SK-N-SH (cell line): ENCODE data around the gene VPS50. TPM values are rescaled to one million over a fixed set of nuclear protein-coding genes. Genes with fewer than 3 reads are reported as not detected.

ENCODE experiments used
- polyA plus RNA-seq, 3 experiments: library from polyadenylated mRNA; depleted of rRNA; stranded (reverse); fragments of >200 nt; gene quantifications; 2 replicates each; pipeline ENCODE4 v1.2.3, GENCODE V29; 2012

The VPS50 gene
- polyA plus RNA-seq, 1 of the 3 experiments (the other 2 are of a cell fraction), result 9.1 TPM

Other genes starting within 250 kb of the VPS50 start
- 0.95 and 1.3 TPM in 2 replicates for gene SAMD9, start 114.4 kb upstream of the VPS50 start, polyA plus RNA-seq (2012; rRNA removed)
- gene SAMD9L, start 84.0 kb upstream of the VPS50 start, polyA plus RNA-seq (2012; rRNA removed), result 1.8 and 2.2 TPM in 2 replicates
- not detected in 2 replicates for gene HEPACAM2, start 5.9 kb upstream of the VPS50 start, polyA plus RNA-seq (2012; rRNA removed)